Motor neuron (in vitro differentiated cells): ENCODE data around the gene TXNRD2. TPM values are rescaled to one million over a fixed set of nuclear protein-coding genes. Genes with fewer than 3 reads are reported as not detected.

Experiments used
- ATAC-seq, 8 experiments: fragments of 200-7000 bp; cut with Tn5 transposase; replicated peaks in 6 of 8; 2 replicates each; pipeline ENCODE4 v1.8.0; 2021; ENCODE audit warnings: mild to moderate bottlenecking in 8 of 8, moderate library complexity in 8 of 8
- H3K27ac ChIP-seq, 2 donors: fragments of 250-450 bp; sonication (Bioruptor Pico); 2 replicates each; pipeline ENCODE4 v1.9.0; 2021; ENCODE audit warnings: antibody characterized with exemption in 2 of 2, mild to moderate bottlenecking in 2 of 2, moderate library complexity in 1 of 2
- H3K4me1 ChIP-seq, 2 donors: fragments of 250-450 bp; sonication (Bioruptor Pico); replicated peaks in 1 of 2; 2 replicates each; pipeline ENCODE4 v1.6.1; 2021; ENCODE audit warnings: antibody characterized with exemption in 2 of 2, mild to moderate bottlenecking in 2 of 2, moderate library complexity in 1 of 2
- H3K4me3 ChIP-seq, 5 donors: fragments of 250-450 bp; sonication (Bioruptor Pico); 2 replicates each; pipeline ENCODE4 v1.9.0; 2021; ENCODE audit warnings: antibody characterized with exemption in 5 of 5, mild to moderate bottlenecking in 5 of 5, moderate library complexity in 4 of 5
- WGBS, 10 experiments: fragments of 450-650 bp; shearing (Covaris generic); methylation state at CpG; one replicate each; pipeline ENCODE4 v1.0.0; 2022; 5-methylcytosine and 5-hydroxymethylcytosine counted together
- in situ Hi-C, 9 experiments: fragments of 400-800 bp; cut with MboI; loops; one replicate each; pipeline ENCODE4 v1.15.0; 2021; ENCODE audit warnings: low sequenced_read_pairs in 9 of 9, low pct_unique_long_range_greater_than_20kb in 2 of 9; ENCODE audit not compliant: unreplicated experiment in 9 of 9
- total RNA-seq, 8 experiments: library from RNA; unstranded; fragments of 300-600 nt; gene quantifications; 2 replicates each; pipeline versions ENCODE4 v1.2.3 to v1.2.4, GENCODE V29; 2022

TXNRD2 gene
- total RNA-seq, 8 experiments from 2014 or later: 2.4 to 33.9 (median 9.9) TPM

- Histone ChIP-seq H3K27ac (peak overlapping the region in 1 of 2 donors; percentile 83), H3K4me3 (no peak overlapping the region), H3K4me1 (peaks cover 10 to 18% of the 10 kb centered on the region in 2 donors)
- in situ Hi-C loops: no loop called here
- ATAC-seq: no peak
- WGBS, 10 experiments: 67 to 100% (median 100%) methylated on average over 1 of the region's 3 CpGs; no CpG with 5 or more reads in 7 of the 10 experiments
Measured at GRCh38 chr22:19976671-19977070, 35.1 kb upstream of the TXNRD2 start.

GRCh38 chr22:19975707-19976035, 34.1 kb upstream of the TXNRD2 start:
- in situ Hi-C loops: no loop called here
- Histone ChIP-seq H3K27ac (peak overlapping the region; percentile 23 to 83), H3K4me3 (no peak overlapping the region), H3K4me1 (peaks cover 10 to 22% of the 10 kb centered on the region in 2 donors)
- 77 to 90% methylated on average over 2 to 3 of the region's 4 CpGs; no CpG with 5 or more reads in 8 of the 10 experiments for WGBS, 10 experiments
- ATAC-seq: no peak

GRCh38 chr22:19974935-19975706, 33.5 kb upstream of the TXNRD2 start:
- H3K4me1 ChIP-seq: peaks cover 10 to 23% of the 10 kb centered on the region in 2 donors
- in situ Hi-C loops: no loop called here
- peak; percentile 8 to 27 (median 13) for ATAC-seq
- H3K4me3 ChIP-seq: no peak overlapping the region
- whole genome bisulfite sequencing, 10 experiments: 48 to 100% (median 80%) methylated on average over 1 to 4 of the region's 13 CpGs; no CpG with 5 or more reads in 3 of the 10 experiments
- H3K27ac ChIP-seq: peak overlapping the region; percentile 23 to 83

- ATAC-seq: peak; percentile 75 to 92 (median 84)
- in situ Hi-C loops: no loop called here
- Histone ChIP-seq H3K4me3 (no peak overlapping the region), H3K27ac (peak overlapping the region in 1 of 2 donors; percentile 83), H3K4me1 (peaks cover 10 to 23% of the 10 kb centered on the region in 2 donors)
- WGBS, 10 experiments: 0 to 100% (median 60%) methylated on average over 1 to 2 of the region's 11 CpGs; no CpG with 5 or more reads in 6 of the 10 experiments
Measured at GRCh38 chr22:19974268-19974861, 32.7 kb upstream of the TXNRD2 start.

- in situ Hi-C loops: no loop called here
- ATAC-seq: no peak
- 87 to 100% (median 98%) methylated on average over 3 to 22 of the region's 46 CpGs; no CpG with 5 or more reads in 6 of the 10 experiments for WGBS, 10 experiments
- no peak overlapping the region for H3K4me3 ChIP-seq
- peak overlapping the region in 1 of 2 donors; percentile 21 for H3K27ac ChIP-seq
- peaks cover 10 to 23% of the 10 kb centered on the region in 2 donors for H3K4me1 ChIP-seq
Measured at GRCh38 chr22:19973551-19974267, 32.1 kb upstream of the TXNRD2 start.

- peaks cover 10 to 28% of the 10 kb centered on the region in 2 donors for H3K4me1 ChIP-seq
- H3K27ac ChIP-seq: peak overlapping the region; percentile 13 to 33
- ATAC-seq: no peak
- 99 to 100% (median 100%) methylated on average over 1 to 10 of the region's 50 CpGs; no CpG with 5 or more reads in 7 of the 10 experiments for WGBS, 10 experiments
- in situ Hi-C loops: no loop called here
- H3K4me3 ChIP-seq: no peak overlapping the region
Measured at GRCh38 chr22:19972652-19973550, 31.3 kb upstream of the TXNRD2 start.

- in situ Hi-C loops: no loop called here
- Histone ChIP-seq H3K27ac (peak overlapping the region in 1 of 2 donors; percentile 13), H3K4me3 (no peak overlapping the region), H3K4me1 (peaks cover 17 to 34% of the 10 kb centered on the region in 2 donors)
- no peak for ATAC-seq
- 93 to 100% methylated on average over 2 to 3 of the region's 9 CpGs; no CpG with 5 or more reads in 8 of the 10 experiments for WGBS, 10 experiments
Measured at GRCh38 chr22:19972251-19972650, 30.6 kb upstream of the TXNRD2 start.

GRCh38 chr22:19971276-19972124, 29.9 kb upstream of the TXNRD2 start:
- H3K4me1 ChIP-seq: peaks cover 22 to 42% of the 10 kb centered on the region in 2 donors
- in situ Hi-C loops: no loop called here
- H3K4me3 ChIP-seq: no peak overlapping the region
- no peak for ATAC-seq
- H3K27ac ChIP-seq: peak overlapping the region in 1 of 2 donors; percentile 24
- WGBS, 10 experiments: 0 to 100% (median 70%) methylated on average over 1 to 4 of the region's 28 CpGs; no CpG with 5 or more reads in 4 of the 10 experiments

- in situ Hi-C loops: no loop called here
- ATAC-seq: peak; percentile 7 to 49 (median 34)
- H3K4me1 ChIP-seq: peaks cover 22 to 42% of the 10 kb centered on the region in 2 donors
- no peak overlapping the region for H3K4me3 ChIP-seq
- peak overlapping the region in 1 of 2 donors; percentile 54 for H3K27ac ChIP-seq
- WGBS, 10 experiments: 43 to 100% (median 70%) methylated on average over 2 to 4 of the region's 25 CpGs; no CpG with 5 or more reads in 7 of the 10 experiments
Measured at GRCh38 chr22:19970479-19971275, 29.1 kb upstream of the TXNRD2 start.

- peak overlapping the region in 1 of 2 donors; percentile 54 for H3K27ac ChIP-seq
- no peak overlapping the region for H3K4me3 ChIP-seq
- peaks cover 17 to 35% of the 10 kb centered on the region in 2 donors for H3K4me1 ChIP-seq
- peak in 1 of 8 experiments; percentile 0 for ATAC-seq
- in situ Hi-C loops: no loop called here
- WGBS, 10 experiments: 80 to 100% (median 100%) methylated on average over 1 to 6 of the region's 9 CpGs; no CpG with 5 or more reads in 4 of the 10 experiments
Measured at GRCh38 chr22:19970031-19970478, 28.4 kb upstream of the TXNRD2 start.
